OCI-LY1 (cell line): Measurements from ENCODE around the gene TNIP1.

ENCODE experiments used
- EZH2 ChIP-seq: fragments of 200-600 bp; sonication (generic), shearing (Covaris generic); IDR thresholded peaks from 2 replicates; pipeline ENCODE4 v1.8.0; 2017; ENCODE audit warnings: borderline replicate concordance, mixed run types, mild to moderate bottlenecking, antibody characterized with exemption, low read length, moderate library complexity, mixed read lengths
- TF ChIP-seq, protein P1 (sequence below): fragments of 200-600 bp; sonication (generic), shearing (Covaris generic); IDR thresholded peaks from 2 replicates; pipeline ENCODE4 v1.5.1; 2017; ENCODE audit warnings: mild to moderate bottlenecking, antibody characterized with exemption, low read length, moderate library complexity, mixed read lengths

DNA sequence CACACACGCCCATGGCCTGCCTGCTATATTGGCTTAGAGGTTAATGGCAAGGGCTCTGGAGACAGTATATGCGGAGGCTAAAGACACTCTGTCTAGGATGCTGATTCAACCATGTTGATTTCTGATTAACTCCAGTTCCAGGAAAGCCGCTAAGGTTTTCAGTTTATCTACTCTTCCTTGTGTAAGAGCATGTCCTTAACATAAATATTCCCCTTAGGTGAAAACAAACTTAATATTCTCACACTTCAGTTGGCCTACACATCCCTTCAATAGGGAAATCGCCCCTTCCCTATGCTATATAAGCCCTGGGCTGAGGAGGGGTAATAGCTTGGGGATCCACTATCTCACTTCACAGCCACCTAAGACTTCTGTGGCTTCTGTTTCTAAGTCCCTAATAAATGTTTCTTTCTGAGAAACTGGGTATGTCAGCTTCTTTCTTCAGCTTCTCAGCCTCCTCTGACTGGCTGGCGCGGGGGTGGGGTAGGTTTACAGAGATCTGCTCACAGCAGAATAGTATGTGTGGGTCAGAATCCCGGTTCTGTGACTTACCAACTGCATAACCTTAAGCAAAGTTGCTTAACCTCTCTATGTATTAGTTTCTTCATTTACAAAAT is 64.8 kb downstream of the TNIP1 start:
- TF ChIP-seq, protein P1, sequence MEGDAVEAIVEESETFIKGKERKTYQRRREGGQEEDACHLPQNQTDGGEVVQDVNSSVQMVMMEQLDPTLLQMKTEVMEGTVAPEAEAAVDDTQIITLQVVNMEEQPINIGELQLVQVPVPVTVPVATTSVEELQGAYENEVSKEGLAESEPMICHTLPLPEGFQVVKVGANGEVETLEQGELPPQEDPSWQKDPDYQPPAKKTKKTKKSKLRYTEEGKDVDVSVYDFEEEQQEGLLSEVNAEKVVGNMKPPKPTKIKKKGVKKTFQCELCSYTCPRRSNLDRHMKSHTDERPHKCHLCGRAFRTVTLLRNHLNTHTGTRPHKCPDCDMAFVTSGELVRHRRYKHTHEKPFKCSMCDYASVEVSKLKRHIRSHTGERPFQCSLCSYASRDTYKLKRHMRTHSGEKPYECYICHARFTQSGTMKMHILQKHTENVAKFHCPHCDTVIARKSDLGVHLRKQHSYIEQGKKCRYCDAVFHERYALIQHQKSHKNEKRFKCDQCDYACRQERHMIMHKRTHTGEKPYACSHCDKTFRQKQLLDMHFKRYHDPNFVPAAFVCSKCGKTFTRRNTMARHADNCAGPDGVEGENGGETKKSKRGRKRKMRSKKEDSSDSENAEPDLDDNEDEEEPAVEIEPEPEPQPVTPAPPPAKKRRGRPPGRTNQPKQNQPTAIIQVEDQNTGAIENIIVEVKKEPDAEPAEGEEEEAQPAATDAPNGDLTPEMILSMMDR, result no peak
- TF ChIP-seq EZH2, result no peak
